Stimulated activated CD8-positive, alpha-beta memory T cell treated with anti-CD3 and anti-CD28 coated beads, Interleukin-2, amount 100 ng/mL, for 1 hour (primary cell): ENCODE measurements around the gene ZC3HAV1L.
"Not testable (repeated sequence)": the region's sequence is repeated elsewhere in the genome, so short reads cannot be mapped to it uniquely, and the experiment has no call there.

ENCODE experiments used
- DNase-seq, 2 donors: peaks; one replicate each; pipeline ENCODE4 v3.0.0-alpha.2; 2020; ENCODE audit warnings: low read depth in 2 of 2

The ZC3HAV1L gene

GRCh38 chr7:139035586-139036353 lies at the start of gene ZC3HAV1L:
ZC3HAV1L (minus strand) TSS chr7:139036042; CDS start chr7:139036017, 25 bp downstream.
- DNase-seq, result no peak

GRCh38 chr7:139084709-139085108 lies 48.9 kb upstream of the ZC3HAV1L start:
- no peak for DNase-seq

- no peak for DNase-seq
Measured at GRCh38 chr7:139081584-139081983, 45.7 kb upstream of the ZC3HAV1L start.

DNA sequence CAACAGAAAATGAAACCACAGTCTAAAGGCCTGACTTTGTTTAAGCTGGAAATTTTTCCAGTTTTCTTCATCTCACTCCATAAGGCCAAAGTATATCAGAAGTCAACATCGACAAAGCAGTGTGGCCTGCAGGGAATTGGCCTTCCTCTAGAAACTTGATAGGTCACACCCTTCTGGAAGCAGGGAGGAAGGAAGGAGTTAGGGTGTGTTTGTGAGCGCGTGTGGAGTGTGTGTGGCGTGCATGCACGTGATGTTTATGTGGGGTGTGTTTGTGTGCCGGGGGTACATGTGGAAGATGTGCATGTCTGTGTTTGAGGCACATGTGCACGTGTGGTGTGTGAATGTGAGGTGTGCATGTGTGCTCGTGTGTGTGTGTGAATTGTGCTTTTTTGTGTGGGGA lies 45.1 kb upstream of the ZC3HAV1L start:
- no peak for DNase-seq

GRCh38 chr7:139079861-139080260 lies 44.0 kb upstream of the ZC3HAV1L start:
- no peak for DNase-seq

DNA sequence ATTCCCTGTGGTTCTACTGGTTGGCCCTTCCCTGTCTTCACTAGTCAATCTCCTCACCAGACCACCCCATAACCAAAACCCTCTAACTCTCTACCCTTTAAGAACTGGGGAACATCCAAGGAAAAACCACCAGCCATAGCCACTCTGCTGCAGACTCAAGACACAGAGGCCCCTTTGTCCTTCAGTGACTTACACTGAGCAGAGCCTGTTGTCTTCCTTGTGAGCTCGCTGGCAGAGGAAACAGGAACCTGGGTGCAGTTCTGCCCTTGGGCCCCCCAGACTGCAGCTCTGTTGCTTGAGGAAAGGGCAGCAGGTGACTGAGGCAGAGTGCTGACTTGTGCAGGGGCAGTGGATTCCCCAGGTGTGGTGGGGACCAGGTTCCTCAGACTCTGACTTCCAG lies 43.1 kb upstream of the ZC3HAV1L start:
- DNase-seq, result no peak

- DNase-seq, result no peak
Measured at GRCh38 chr7:139078399-139078798, 42.6 kb upstream of the ZC3HAV1L start.

GRCh38 chr7:139077706-139078105 lies 41.9 kb upstream of the ZC3HAV1L start:
- not testable (repeated sequence) for DNase-seq

DNA sequence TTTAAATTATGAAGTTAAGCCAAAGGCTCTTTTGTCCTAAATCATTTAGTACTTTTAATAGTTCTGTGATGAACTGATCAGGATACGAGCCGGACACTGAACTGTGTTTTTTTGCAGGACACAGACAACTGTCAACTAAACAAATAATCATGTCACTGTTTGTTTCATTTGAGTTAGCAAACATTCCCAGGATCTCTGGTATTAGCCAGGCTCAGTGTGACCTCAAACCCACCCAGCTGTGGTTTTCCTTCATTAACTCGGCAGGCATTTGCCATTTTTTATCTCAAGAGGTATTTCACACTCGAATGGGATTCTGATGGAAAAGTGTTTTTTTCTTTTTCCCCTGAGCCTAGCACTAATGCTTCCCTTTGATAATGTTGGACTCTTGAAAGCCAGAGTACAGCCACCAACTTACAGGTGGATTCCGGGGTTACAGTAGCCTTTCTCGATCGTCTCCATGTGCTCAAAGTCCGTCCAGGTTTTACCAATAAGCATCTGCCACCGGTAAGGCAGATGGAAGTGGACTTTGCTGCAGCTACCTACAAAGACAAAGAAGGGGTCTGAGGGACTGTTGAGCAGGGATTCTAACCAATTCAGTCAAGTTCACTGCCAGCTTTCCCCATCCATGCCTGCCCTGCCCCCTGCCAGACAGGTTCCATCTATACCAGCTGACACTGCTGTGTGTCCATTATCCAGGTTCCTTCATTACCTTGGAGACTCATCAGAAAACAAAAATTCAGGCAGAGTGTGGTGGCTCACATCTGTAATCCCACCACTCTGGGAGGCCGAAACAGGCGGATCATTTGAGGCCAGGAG lies 40.2 kb upstream of the ZC3HAV1L start:
- no peak for DNase-seq

DNA sequence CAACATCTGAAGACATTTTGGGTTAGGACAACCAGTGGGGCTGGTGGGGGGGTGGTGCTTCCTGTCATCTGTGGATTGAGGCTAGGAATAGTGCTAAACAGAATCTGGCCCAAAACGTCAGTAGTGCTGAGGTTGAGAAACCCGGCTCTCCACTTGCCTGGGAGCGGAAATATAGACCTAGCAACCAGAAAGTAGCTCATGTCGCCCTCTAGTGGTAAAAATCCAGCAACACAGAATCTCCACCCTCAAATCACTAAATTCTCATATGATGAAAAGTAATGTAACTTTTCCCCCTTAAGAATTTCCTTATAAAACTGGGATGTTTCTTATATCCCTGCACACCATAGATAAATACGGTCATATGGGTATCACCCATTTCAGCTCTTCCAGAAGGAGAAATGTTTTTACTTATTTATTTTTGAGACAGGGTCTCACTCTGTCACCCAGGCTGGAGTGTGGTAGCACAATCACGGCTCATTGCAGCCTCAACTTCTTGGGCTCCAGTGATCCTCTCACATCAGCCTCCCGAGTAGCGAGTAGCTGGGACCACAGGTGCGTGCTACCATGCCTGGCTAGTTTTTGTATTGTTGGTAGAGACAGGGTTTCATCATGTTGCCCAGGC lies 39.3 kb upstream of the ZC3HAV1L start:
- peak; percentile 41 to 52 for DNase-seq

DNA sequence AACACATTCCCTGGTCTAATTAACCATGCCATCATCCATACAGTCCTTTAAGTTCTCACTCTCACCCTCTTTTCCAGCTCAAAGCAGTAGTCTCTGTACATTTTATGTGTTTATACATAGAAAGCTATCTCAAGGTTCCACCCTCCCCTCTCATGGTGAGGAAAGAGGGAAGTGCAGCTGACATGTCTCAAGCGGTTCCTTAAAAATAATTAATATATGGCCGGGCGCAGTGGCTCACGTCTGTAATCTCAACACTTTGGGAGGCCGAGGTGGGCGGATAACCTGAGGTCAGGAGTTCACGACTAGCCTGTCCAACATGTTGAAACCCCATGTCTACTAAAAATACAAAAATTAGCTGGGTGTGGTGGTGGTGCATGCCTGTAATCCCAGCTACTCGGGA lies 37.0 kb upstream of the ZC3HAV1L start:
- no peak for DNase-seq

- DNase-seq, result no peak
Measured at GRCh38 chr7:139071680-139072079, 35.8 kb upstream of the ZC3HAV1L start.

- no peak for DNase-seq
Measured at GRCh38 chr7:139068544-139069399, 32.9 kb upstream of the ZC3HAV1L start.

DNA sequence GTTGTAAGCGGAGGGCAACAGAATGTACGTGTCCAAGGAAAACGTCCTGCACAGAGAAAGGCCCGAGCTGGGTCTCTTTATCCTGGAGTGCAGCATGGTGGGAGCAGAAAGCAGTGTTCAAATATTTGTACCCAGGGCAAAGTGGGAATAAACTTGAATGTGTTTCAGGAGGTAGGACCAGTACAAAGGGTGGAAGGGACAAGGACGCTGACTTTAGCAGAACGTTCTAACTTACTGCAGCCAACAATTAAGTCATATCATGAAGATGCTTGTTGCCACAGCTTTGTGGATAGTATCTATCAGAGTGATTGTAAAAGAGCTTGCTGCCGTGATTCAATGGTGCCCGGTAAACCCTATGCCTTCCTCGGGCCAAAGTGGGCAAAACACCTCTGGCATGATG lies 30.5 kb upstream of the ZC3HAV1L start:
- DNase-seq, result no peak

GRCh38 chr7:139065323-139065722 lies 29.5 kb upstream of the ZC3HAV1L start:
- no peak for DNase-seq

DNA sequence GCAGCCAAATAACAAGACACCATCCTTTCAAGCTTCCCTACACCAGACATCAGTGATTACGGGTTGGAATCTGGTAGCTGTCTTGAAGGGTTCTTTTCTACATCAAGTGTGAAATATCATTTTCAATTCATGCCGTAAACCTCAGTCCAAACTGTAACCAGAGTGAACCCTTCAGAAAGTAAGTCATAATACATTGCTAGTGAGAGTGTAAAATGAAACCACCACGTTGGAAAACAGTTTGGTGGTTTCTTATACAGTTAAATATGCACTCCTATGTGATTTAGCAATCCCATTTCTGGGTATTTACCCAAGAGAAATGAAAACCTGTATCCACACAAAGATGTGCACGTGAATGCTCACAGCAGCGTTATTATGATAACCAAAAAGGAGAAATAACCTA lies 25.6 kb upstream of the ZC3HAV1L start:
- DNase-seq, result no peak

DNA sequence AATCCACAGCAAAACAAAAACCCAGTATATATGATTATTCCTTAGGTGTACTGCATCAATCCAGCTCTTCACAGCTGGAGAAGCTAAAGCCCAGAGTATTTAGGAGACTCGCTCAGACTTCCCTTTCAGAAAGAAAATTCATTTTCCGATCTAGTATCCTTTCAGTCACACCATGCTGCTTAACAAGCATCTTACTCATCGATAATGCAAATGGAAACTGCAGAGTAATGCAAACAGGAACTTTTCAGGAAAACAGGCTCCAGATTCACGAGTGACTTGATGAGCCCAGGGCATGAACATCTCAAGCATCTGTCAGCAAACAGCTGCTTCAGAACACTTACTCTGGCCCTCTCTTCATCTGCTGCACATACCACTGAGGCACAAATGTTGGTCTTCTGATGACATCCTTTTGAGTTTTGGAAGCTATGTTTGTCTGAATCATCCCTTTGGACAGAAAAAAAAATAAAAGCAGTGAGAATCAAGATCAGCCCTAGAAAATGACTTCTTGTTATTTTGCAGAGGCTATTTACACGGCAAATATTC lies 24.9 kb upstream of the ZC3HAV1L start:
- no peak for DNase-seq

DNA sequence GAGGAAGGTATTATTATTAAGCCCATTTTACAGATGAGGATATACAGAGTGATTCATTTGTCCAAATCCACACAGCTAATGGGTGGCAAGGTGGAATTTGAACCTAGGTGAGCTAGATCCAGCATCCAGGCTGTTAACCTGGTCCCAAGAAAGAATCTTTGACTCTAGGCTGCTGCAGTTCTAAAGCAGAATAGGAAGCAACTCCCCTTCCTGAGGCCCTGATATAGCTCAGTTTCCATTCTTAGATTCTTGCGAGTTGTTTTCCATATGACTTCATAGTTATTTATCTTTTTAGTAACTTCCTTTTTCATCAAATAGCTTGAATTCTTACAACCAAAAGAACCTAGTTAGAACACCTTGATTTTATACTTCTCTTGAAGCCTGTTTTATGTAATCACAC lies 24.1 kb upstream of the ZC3HAV1L start:
- DNase-seq, result no peak

GRCh38 chr7:139058943-139059342 lies 23.1 kb upstream of the ZC3HAV1L start:
- no peak for DNase-seq

DNA sequence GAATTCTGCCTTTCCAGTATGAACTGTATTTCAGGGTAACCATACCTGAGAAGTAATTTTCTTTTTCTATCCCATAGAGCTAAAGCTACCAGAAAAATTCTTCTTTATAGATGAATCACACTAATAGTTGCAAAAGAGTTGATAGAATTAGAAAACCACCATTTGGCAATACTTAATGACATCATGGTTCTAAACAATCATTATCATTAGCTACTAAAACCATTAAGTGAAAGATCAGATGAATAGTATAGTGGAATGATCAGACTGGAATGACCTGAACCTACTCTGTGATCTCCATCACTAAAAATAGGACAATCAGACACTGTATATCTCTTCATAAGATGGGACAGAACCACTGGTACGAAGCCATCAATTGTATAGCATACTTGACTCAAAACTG lies 19.8 kb upstream of the ZC3HAV1L start:
- no peak for DNase-seq

GRCh38 chr7:139054656-139055055 lies 18.8 kb upstream of the ZC3HAV1L start:
- not testable (repeated sequence) for DNase-seq
